Peyer's patch (tissue), 4 donors: ENCODE measurements around the gene POTEC.
"Not testable (repeated sequence)": the region's sequence is repeated elsewhere in the genome, so short reads cannot be mapped to it uniquely, and the experiment has no call there.

Source experiments
- CTCF ChIP-seq, 6 experiments: fragments of 450-650 bp in 4 of 6; fragments of 200-600 bp in 2 of 6; sonication (generic) in 1 of 6; IDR thresholded peaks; one replicate each; pipeline ENCODE4 v1.5.1; 2017 to 2019; ENCODE audit warnings: antibody characterized with exemption in 6 of 6, mild to moderate bottlenecking in 3 of 6, moderate library complexity in 1 of 6
- POLR2A ChIP-seq, 2 donors: fragments of 450-650 bp; IDR thresholded peaks; one replicate each; pipeline ENCODE4 v1.5.1; 2017; ENCODE audit warnings: antibody characterized with exemption in 2 of 2, mild to moderate bottlenecking in 2 of 2, moderate library complexity in 2 of 2

DNA sequence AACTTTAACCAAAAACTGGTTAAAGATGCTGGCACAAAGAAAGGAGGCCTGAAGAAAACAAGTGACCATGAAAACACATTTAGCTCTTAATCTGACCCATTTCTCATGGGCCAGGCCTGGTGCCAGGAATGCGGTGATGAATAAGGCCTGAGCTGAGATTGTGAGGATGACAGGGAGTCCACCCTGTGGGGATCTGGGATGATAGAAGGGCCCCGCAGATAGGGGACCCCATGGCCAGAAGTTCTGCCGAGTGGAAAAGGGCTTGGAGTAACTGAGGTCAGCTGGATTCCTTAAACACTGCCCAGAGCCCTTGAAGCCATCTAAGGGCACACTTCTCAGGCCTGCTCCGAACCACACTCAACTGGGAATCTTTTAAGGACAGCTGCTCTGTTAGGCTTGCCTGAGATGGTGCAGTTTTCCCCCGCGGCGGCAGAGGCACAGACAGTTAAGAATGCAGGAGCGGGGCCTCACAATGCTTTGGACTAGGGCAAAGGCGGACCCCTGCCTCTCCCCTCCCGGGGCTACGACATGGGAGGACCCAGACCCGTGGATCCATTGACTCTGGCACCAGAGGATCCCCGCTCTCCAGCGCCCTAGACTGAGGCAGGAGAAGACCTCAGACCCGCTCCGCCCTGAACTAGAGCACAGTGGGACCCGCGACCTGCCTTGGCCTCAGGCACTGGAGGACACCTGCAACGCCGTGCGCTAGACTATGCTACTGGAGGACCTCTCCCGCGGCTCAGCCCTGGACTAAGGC, 70.0 kb downstream of the POTEC start:
- TF ChIP-seq CTCF, POLR2A (IDR thresholded peaks at IDR 0.05): not testable (repeated sequence)
